OCI-LY1 (cell line): ENCODE results near the gene NEMP1.

Experiments
- CTCF ChIP-seq: fragments of 200-600 bp; sonication (generic), shearing (Covaris generic); IDR thresholded peaks from 2 replicates; pipeline ENCODE4 v1.5.1; 2017; ENCODE audit warnings: mild to moderate bottlenecking, antibody characterized with exemption, low read length, moderate library complexity, mixed read lengths
- EZH2 ChIP-seq: fragments of 200-600 bp; sonication (generic), shearing (Covaris generic); IDR thresholded peaks from 2 replicates; pipeline ENCODE4 v1.8.0; 2017; ENCODE audit warnings: borderline replicate concordance, mixed run types, mild to moderate bottlenecking, antibody characterized with exemption, low read length, moderate library complexity, mixed read lengths

DNA sequence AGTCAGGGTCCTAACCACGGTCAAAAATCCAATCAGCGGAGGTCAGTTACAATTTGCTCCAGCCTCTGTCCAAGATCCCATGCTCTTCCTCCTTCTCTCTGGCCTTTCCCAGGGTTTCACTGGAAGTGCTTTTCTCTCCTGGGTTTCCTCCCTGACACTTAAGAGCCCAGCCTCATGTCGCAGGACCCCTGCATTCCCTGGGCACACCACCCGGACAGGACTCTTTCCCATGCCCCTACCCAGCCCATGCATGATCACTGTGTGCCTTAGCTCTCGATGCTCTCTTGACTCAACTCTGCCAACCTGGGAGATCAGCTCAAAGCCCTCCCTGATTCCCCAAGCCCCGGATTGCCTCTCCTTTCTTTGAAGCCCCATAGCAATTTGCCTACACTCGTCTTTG lies 46.8 kb downstream of the NEMP1 start:
- no peak for TF ChIP-seq CTCF
- no peak for TF ChIP-seq EZH2
